HL-60/S4 (cell line): ENCODE results near the gene INSR.

Experiments used
- in situ Hi-C: fragments of 300-500 bp; cut with MboI; formaldehyde crosslinking; loops from 2 replicates; pipeline ENCODE4 v1.14.3; 2022; ENCODE audit warnings: low sequenced_read_pairs

The INSR gene

DNA sequence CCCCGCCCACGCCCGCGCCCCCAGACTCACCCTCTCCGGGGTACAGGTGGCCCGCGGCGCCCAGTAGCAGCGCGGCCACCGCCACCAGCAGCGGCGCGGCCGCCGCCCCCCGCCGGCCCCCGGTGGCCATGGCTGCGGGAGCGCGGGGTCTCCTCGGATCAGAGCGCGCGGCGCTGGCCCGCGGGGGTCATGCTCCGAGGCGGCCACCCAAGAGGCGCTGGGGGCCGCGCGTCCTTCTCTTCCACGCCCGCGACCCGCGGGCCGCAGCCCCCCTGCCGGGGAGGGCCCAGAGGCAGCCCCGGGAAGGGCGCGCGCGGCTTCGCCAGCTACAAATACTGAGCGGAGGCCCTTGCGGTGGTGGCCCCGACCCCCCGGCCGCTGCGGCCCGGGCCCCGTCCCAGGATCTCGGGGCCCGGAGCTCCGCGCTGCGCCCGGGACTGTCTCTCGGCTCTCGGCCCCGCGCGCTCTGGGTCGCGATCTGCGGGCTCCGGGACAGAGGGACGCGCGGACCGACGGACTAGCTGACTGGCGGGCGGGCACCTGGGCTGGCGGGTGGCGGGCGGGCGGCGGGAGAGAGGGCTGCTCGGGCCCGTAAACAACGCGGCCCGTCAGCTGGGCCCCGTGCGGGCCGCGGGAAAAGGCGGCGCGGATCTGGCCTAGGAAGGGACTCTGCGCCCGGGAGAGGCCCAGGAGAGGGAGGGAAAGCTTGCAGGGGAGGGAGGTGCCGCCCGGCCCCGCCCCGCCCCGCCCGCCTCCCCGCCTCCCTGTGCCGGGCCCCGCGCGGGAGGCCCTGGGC lies at the start of gene INSR:
Gene INSR (minus strand): TSS at position 653 of the 796 bp plus-strand sequence. CDS start 523 bp downstream, at position 130.
- in situ Hi-C loops, result loop anchor here (5.0 kb wide), 1 partner anchor 97 kb away; no protein-coding TSS in a partner anchor

DNA sequence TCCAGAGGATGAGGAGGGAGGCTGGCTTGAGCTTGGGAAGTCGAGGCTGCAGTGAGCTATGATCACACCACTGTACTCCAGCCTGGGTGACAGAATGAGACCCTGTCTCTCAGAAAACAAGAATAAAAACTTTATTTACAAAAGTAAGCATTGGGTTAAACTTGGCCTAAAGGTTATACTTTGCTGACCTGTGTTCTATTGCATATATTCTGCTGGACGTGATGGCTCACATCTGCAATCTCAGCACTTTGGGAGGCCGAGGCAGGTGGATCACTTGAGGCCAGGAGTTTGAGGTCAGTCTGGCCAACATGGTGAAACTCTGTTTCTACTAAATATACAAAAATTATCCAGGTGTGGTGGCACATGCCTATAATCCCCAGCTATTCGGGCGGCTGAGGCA lies 47.9 kb upstream of the INSR start:
- in situ Hi-C loops, result no loop called here

DNA sequence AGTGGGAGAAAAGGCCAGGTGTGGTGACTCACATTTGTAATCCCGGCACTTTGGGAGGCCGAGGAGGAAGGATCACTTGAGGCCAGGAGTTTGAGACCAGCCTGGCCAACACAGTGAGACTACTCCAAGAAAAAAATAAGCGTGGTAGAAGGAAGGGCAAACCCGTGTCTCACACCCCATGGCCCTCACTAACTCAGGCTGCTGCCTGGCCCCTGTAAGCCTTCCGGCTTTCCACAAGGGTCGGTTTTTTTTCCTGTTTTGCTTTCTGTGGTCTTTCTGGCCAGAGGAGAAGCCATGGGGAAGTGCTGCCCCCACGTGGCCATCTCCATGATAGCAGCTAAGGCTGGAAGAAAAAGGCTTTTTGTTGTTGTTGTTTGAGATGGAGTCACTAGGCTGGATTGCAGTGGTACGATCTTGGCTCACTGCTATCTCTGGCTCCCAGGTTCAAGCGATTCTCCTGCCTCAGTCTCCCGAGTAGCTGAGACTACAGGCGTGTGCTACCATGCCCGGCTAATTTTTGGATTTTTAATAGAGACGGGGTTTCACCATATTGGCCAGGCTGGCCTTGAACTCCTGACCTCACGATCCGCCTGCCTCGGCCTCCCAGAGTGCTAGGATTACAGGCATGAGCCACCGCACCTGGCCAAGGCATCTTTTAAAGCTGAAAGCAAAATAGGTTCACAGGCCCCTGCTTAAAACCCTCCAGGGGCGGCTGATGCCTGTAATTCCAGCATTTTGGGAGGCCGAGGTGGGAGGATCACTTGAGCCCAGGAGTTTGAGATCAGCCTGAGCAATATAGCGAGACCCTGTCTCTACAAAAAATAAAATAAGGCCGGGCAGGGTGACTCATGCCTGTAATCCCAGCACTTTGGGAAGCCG lies 47.0 kb upstream of the INSR start:
- in situ Hi-C loops, result no loop called here

DNA sequence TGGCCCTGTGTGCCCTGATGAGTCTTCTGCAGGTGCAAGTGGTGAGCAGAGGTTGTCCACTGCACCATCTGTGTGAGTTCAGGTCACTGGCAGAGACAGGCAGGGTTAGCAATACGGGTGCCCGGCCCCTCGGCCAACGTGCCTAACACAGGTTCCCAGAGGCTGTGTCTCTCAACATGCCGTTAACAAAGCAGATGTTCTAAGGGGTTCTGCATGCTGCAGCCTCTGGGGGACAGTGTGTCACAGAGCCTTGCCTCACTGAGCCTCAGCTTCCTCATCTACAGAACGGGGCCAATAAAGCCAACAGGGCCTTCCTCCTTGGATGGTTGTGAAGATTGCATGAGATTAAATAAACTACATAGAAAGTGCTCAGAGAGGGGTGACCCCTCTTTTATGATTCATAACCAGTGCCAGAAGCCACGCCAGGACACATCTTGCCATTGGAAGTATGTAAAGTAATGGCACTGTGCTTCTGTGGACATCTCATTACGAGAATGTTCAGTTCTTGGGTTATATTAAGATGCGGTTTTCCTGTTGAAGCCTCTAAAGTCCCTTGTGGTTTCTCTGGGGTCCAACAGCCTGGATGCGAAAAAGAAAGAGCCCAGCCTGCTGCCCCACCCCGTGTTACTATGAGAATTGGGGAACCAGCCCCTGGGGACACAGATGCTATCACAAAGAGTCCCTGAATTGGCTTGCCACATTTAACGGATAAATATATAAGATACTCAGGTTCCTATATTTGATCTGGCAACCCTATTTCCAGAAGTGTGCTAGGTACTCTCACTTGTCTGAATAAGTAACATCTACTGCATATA lies 43.4 kb upstream of the INSR start:
- in situ Hi-C loops, result no loop called here

DNA sequence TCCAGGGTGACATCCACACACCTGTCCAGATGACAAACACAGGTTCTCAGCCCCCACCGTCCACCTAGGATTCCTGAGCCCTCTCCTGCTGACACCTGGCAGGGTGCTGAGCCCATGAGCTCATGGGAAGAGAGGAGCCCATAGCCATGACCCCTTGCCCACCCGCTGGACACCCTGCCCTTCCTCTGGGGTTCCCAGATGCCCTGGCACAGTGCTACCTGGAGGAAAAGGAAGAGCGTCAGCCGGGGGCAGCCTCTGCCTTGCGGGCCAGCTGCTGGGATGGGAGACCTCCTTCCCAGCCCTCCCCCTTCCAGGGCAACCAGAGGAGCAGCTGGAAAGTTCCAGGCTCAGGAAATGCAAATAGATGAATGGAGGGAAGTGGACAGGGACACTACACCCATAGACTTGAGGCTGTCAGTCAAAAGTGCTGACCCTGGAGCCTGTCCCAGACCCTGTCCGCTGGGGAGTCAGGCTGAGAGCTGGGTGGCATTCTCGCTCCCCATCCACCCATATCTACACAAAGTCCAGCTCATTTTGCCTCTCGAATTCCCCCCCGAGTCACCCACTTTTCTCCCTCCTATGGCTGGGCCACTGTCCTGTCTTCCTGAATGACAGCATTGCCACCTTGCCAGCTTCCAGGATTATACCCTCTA lies 42.2 kb upstream of the INSR start:
- in situ Hi-C loops, result no loop called here

DNA sequence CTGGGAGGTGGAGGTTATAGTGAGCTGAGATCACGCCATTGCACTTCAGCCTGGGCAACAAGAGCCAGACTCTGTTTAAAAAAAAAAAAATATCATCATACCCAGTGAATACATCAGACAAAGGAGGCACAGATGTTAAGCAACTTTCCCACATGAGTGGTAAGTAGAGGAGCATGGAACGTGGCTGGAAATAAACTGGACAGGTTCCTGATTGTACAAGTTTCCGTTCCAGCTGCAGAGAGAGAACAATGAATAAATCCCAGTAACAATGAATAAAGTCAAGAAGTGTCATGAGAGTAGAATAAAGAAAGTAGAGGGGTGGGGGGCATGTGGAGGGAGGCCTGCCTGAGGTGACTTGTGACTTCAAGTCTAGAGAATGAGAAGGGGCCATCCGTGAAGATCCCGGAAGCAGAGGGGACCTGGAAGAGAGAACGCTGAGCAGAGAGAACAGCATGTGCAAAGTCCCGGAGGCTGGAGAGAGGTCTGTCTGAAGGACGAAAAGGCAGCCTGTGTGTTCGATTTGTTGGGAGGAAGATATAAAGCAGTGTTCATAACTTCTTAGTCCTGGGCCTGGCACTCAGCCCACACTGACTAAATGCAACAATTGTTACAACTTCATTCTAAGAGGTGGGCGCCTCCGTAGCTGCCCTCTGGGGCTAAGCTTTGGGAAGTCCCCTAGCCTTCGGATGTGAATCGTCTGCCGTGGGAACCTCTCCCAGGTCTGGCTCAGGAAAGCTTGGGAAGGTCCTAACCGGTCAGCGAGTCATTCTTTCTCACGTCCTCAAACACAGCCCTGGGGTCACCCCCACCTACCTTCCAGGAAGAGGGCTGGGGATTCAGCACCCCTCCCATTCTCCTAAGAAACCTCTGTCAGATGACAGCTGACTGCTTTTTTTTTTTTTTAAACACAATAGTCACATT lies 39.2 kb upstream of the INSR start:
- in situ Hi-C loops, result no loop called here

DNA sequence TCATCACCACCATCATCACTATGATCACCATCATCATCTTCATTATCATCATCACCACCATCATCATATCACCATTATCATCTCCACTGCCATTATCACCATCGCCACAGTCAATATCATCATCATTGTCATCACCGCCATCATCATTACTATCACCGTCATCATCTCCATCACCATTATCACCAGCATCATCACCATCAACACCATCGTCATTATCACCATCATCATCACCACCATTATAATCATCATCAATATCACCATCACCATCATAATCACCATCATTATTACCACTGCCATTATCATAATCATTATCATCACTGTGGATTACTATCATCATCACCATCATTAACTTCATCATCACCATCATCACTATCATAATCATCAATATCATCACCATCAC lies 37.2 kb upstream of the INSR start:
- in situ Hi-C loops, result no loop called here

DNA sequence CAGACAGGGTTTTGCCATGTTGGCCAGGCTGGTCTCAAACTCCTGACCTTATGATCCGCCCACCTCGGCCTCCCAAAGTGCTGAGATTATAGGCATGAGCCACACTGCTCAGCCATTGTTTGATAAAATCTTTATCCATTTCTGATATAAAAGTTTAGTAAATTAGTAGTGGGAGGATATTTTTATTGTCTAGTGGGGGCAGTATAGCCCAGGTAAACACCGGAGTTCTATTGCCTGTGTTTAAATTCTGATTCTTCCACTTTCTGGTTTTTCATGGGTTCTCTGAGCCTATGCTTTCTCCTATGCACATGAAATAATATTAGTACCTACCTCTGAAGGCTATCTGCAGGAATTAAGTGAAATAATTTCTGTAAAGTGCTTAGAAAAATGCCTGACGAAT lies 34.4 kb upstream of the INSR start:
- in situ Hi-C loops, result no loop called here

DNA sequence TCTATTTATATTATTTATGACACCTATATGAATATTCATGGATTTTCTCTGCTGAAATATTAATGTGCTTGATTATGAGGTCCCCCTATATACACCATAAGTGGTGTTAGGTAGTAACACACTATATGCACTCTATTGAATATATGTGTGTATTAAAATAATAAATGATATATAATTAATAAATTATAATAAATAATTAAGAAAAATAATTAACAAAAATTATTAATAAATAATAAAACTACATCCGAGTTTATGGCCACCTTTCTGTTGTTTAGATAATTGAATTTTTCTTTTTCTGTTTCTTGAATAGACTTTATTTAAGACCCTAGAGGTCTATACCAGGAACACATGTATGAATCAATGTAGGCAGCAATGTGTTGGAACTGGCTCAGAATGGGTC lies 33.6 kb upstream of the INSR start:
- in situ Hi-C loops, result no loop called here

DNA sequence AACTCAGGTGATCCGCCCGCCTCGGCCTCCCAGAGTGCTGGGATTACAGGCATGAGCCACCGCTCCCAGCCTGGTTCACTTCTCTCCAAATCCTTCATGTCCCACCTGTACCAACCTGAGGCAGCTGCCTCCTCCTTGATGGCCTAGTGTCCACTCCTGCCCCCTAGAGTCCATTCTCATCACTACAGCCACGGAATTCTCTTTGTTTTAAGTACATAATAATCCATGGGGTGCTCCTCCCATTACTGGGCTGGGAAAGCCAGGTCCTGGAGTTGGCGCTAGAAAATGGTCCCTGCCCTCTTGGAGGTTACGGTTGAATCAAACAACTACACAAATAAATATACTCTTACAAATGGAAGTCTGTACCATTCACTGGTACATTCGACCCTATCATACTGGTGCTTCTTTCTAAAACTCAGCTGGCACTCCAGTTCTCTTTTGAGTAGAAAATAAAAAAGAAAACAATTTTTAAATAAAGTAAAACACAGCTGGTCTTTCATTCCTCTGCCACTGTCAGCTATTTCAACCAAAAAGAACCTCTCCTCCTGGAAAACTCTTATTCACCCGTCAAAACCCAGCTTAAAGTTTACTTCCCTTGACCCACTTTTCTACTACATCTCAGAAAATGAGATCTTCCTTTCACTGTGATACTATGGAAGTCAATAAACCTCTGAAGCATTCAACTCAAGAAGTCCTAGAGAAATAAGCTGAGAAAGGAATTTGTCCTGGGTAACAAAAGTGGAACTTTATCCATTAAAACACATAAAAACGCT lies 32.1 kb upstream of the INSR start:
- in situ Hi-C loops, result no loop called here

DNA sequence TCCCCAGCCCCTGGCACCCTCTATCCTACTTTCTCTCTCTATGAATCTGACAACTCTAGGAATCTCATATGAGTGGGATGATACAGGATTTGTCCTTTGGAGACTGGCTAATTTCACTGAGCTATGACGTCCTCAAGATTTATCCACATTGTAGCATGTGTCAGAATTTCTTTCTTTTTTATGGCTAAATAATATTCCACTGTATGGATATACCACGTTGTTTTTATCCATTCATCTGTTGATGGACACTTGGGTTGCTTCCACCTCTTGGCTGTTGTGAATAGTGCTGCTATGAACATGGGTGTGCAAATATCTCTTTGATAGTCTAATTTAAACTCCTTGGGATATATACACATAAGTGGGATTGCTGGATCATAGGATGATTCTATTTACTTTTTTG lies 24.0 kb upstream of the INSR start:
- in situ Hi-C loops, result loop anchor here (25.0 kb wide), 1 partner anchor 181 kb away; no protein-coding TSS in a partner anchor

DNA sequence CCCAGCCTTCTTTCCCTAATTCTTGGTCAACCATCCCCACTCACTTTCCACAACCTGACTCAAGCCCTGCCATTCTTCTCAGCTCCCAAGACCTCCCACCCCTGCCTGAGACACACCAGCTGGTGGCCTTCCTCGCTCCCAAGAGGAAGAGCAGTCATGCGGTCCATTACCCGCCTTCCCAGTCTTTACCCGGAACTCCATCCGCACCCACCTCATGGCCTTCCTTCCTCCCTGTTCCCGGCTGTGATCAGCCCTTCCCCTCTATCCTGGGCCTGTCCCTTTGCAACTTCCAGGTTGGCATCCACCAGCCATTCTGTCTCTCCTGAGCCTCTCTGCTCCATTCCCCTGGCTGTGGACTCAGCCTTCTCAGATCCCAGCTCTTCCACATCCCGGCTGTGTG lies 18.6 kb upstream of the INSR start:
- in situ Hi-C loops, result loop anchor here (25.0 kb wide), 1 partner anchor 176 kb away; no protein-coding TSS in a partner anchor

DNA sequence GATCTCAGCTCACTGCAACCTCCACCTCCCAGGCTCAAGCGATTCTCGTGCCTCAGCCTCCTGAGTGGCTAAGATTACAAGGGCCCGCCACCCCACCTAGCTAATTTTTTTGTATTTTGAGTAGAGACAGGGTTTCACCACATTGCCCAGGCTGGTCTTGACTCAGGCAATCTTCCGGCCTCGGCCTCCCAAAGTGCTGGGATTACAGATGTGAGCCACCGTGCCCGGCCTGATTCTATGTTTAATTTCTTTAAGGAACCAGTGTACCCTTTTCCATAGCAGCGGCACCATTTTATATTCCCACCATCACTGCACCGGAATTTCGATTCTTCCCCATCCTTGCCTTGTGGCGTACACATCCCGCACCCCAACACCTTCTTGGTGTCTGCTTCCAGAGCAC lies 17.7 kb upstream of the INSR start:
- in situ Hi-C loops, result loop anchor here (25.0 kb wide), 1 partner anchor 175 kb away; no protein-coding TSS in a partner anchor

DNA sequence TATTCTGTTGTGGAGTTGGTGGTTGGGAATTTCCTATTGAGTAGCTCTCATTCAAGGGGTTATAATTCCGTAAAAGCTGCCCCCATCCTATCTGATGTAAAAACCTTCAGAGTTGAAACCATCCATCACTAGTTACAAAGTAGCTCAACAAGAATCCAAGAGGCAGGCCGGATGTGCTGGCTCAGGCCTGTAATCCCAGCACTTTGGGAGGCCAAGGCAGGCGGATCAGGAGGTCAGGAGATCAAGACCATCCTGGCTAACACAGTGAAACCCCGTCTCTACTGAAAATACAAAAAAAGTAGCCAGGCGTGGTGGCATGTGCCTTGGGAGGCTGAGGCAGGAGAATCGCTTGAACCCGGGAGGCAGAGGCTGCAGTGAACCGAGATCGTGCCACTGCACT lies 14.1 kb upstream of the INSR start:
- in situ Hi-C loops, result loop anchor here (25.0 kb wide), 1 partner anchor 171 kb away; no protein-coding TSS in a partner anchor

DNA sequence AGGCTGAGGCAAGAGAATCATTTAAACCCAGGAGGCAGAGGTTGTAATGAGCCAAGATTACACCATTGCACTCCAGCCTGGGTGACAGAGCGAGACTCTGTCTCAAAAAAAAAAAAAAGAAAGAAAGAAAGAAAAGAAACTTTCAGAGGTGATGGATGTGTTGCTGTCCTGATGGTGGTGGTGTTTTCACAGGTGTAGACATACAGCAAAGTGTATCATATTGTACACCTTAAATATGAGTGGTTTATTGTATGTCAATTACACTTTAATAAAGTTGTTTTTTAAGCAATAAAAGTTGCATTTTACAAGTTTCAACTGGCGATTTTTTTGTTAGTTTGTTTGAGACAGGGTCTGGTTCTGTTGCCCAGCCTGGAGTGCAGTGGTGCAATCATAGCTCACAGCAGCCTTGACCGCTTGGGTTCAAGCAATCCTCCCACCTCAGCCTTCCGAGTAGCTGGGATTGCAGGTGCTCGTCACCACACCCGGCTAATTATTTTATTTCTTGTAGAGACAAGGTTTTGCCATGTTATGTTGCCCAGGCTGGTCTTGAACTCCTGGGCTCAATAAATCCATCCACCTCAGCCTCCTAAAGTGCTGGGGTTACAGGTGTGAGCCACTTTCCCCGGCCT lies 13.5 kb upstream of the INSR start:
- in situ Hi-C loops, result loop anchor here (25.0 kb wide), 1 partner anchor 170 kb away; no protein-coding TSS in a partner anchor

DNA sequence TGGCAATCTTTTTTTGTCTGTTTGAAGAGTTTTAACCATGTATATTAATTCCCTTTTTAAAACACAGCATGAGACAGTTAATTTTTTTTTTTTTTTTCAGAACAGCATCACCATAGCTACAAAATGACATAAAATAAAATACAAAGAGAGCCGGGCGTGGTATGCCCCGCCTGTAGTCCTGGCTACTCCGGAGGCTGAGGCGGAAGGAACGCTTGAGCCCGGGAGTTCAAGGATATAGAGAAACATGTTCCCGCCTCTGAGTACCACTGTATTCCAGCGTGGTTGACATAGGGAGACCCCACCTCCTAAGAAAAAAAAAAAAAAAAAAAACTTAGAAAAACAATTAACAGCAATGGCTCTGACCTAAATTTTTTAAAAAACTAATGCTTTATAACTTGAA lies 10.0 kb upstream of the INSR start:
- in situ Hi-C loops, result loop anchor here (25.0 kb wide), 1 partner anchor 167 kb away; no protein-coding TSS in a partner anchor

DNA sequence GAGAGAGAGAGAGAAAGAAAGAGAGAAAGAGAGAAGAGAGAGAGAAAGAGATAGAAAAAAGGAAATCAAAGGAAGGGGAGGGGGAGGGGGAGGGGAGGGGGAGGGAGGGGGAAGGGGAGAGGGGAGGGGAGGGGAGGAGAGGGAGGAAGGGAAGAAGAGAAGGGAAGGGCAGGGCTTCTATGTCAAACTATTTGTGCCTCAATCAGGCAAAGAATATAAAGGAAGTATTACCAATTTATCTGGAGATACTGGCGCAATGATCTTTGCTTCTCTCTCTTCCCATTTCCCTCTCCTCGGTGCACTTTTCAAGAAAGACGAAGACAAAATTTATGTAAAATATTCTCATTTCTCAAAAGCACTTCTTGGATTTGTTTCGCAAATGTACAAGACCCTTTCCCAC lies 9.3 kb upstream of the INSR start:
- in situ Hi-C loops, result loop anchor here (25.0 kb wide), 1 partner anchor 166 kb away; no protein-coding TSS in a partner anchor

DNA sequence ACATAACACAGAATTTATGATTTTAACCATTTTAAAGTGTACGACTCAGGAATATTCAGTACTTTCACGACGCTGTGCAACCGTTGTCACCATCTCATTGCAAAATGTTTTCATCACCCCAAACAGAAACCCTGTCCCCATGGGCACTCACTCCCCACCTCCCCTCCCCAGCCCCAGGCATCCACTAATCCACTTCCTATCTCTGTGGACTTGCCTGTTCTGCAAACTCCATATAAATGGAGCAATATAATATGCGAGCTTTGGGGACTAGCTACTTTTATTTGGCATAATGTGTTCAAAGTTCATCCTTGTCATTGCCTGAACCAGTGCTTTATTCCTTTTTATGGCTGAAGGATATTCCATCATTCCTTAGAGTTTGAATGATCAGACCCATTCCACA lies 7.3 kb upstream of the INSR start:
- in situ Hi-C loops, result loop anchor here (25.0 kb wide), 1 partner anchor 164 kb away; no protein-coding TSS in a partner anchor
